HG02588 (cell line): ENCODE measurements around the gene RARA.
"Not testable (repeated sequence)": the region's sequence is repeated elsewhere in the genome, so short reads cannot be mapped to it uniquely, and the experiment has no call there.

Experiments used
- ATAC-seq: cut with Tn5 transposase; IDR thresholded peaks from one replicate; pipeline ENCODE4 v1.9.1; 2021; ENCODE audit warnings: mild to moderate bottlenecking, moderate library complexity; ENCODE audit not compliant: unreplicated experiment

The RARA gene

GRCh38 chr17:40372644-40373043 lies 63.7 kb downstream of the RARA start:
- not testable (repeated sequence) for ATAC-seq

DNA sequence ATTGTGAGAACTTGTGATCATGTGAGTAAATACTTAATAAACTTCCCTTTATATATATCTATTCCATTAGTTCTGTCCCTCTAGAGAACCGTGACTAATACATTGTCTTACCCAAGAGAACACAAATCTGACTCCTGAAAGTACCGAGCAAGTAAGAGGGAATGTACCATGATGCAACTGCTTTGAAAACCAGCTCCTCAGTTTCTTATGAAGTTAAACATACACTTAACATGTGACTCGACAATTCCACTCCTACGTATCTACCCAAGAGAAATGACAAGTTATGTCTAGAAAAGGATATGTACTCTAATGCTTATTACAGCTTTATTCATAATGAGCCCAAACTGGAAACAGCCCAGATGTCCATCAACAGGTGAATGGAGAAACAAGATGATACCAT lies 64.3 kb downstream of the RARA start:
- no peak for ATAC-seq

- ATAC-seq, result no peak
Observed at GRCh38 chr17:40373999-40374398, 65.0 kb downstream of the RARA start.

- no peak for ATAC-seq
Observed at GRCh38 chr17:40374821-40375498, 66.0 kb downstream of the RARA start.

DNA sequence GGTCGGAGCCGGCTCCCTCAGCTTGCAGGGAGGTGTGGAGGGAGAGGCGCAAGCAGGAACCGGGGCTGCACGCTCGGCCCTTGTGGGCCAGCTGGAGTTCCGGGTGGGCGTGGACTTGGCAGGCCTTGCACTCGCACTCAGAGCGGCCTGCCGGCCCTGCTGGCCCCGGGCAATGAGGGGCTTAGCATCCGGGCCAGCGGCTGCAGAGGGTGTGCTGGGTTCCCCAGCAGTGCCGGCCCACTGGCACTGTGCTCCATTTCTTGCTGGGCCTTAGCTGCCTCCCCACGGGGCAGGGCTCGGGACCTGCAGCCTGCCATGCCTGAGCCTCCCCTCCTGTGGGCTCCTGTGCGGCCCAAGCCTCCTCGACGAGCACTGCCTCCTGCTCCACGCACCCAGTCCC lies 66.8 kb downstream of the RARA start:
- ATAC-seq, result not testable (repeated sequence)

DNA sequence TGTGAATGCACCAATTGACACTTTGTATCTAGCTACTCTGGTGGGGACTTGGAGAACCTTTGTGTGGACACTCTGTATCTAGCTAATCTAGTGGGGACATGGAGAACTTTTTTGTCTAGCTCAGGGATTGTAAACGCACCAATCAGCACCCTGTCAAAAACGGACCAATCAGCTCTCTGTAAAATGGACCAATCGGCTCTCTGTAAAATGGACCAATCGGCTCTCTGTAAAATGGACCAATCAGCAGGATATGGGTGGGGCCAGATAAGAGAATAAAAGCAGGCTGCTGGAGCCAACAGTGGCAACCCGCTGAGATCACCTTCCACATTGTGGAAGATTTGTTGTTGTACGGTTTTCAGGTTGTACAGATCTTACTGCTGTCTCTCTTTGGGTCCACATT lies 67.6 kb downstream of the RARA start:
- not testable (repeated sequence) for ATAC-seq

GRCh38 chr17:40377832-40378231 lies 68.9 kb downstream of the RARA start:
- no peak for ATAC-seq

DNA sequence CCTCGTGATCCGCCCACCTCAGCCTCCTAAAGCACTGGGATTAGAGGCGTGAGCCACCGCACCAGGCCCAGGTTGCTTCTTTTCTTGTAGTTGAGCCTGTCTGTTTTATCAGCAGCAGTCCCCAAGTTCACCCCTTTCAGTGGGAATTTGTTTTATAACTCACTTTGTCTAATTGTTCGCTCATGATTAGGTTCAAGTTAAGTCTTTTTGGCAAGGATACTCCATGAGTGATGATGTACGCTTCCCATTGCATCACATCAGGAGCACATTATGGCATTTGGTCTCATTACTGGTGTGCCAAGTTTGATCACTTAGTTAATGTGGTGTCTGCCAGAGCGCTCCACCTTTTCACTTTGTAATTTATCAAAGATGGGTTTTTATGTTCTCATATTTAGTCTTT lies 70.0 kb downstream of the RARA start:
- ATAC-seq, result no peak

DNA sequence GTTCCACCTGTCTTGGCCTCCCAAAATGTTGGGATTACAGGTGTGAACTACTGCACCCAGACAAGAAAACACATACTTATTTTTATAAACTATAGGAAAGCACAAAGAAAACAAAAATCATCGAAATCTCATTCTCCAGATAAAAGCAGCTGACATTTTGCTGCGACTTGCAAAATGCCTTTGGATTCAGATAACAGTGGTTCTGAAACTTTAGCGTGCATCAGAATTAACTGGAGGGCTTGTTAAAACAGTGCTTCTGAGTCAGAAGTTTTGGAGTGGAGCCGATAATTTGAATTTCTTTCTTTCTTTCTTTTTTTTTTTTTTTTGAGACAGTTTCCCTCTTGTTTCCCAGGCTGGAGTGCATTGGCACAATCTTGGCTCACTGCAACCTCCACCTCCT lies 73.3 kb downstream of the RARA start:
- ATAC-seq, result no peak

DNA sequence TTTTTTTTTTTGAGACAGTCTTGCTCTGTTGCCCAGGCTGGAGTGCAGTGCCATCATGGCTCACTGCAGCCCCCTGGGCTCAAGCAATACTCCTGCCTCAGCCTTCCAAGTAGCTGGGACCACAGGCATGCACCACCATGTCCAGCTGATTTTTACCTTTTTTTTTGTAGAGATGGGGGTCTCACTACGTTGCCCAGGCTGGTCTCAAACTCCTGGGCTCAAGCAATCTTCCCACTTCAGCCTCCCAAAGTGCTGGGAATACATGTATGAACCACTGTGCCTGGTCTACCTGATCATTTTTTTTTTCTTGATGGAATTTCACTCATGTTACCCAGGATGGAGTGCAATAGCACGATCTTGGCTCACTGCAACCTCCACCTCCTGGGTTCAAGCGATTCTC lies 77.6 kb downstream of the RARA start:
- ATAC-seq, result not testable (repeated sequence)

- no peak for ATAC-seq
Observed at GRCh38 chr17:40399185-40399584, 90.2 kb downstream of the RARA start.

GRCh38 chr17:40402668-40403067 lies 93.7 kb downstream of the RARA start:
- no peak for ATAC-seq

GRCh38 chr17:40404003-40404402 lies 95.0 kb downstream of the RARA start:
- no peak for ATAC-seq
